Adrenal gland (tissue), 12 donors: Measurements from ENCODE around the gene ELOA. TPM values are rescaled to one million over a fixed set of nuclear protein-coding genes. Genes with fewer than 3 reads are reported as not detected.

Experiments used
- DNase-seq, 7 donors: peaks; one replicate each; pipeline ENCODE4 v3.0.0-alpha.2; 2019 to 2020
- H3K27ac ChIP-seq, 5 donors: fragments of 200-600 bp; sonication (generic) in 4 of 5; 1 replicate in 3 of 5; 2 replicates in 2 of 5; pipeline versions ENCODE4 v1.5.1 to v1.8.0; 2016 to 2020; ENCODE audit warnings: mild to moderate bottlenecking in 1 of 5
- H3K27me3 ChIP-seq: fragments of 200-600 bp; 2 replicates; pipeline ENCODE4 v1.8.0; 2021
- H3K36me3 ChIP-seq, 2 donors: fragments of 200-600 bp; replicated peaks in 1 of 2; 1 replicate in 1 of 2; 2 replicates in 1 of 2; pipeline versions ENCODE4 v1.5.1 to v1.8.0; 2018 to 2022
- H3K4me1 ChIP-seq, 2 donors: fragments of 200-600 bp; replicated peaks in 1 of 2; 1 replicate in 1 of 2; 2 replicates in 1 of 2; pipeline versions ENCODE4 v1.5.1 to v1.8.0; 2018 to 2021
- H3K4me3 ChIP-seq, 4 donors: fragments of 200-600 bp; sonication (generic) in 3 of 4; one replicate each; pipeline ENCODE4 v1.5.1; 2016 to 2018
- H3K9me3 ChIP-seq, 3 donors: fragments of 200-600 bp; sonication (generic) in 1 of 3; replicated peaks in 1 of 3; 1 replicate in 2 of 3; 2 replicates in 1 of 3; pipeline versions ENCODE4 v1.5.1 to v1.8.0; 2016 to 2021
- POLR2A ChIP-seq, 2 donors: fragments of 450-650 bp; IDR thresholded peaks; one replicate each; pipeline ENCODE4 v1.6.1; 2017; ENCODE audit warnings: antibody characterized with exemption in 2 of 2, mild to moderate bottlenecking in 2 of 2, moderate library complexity in 1 of 2
- WGBS, 4 donors: extraction: QIAGEN DNeasy Blood & Tissue Kit in 2 of 4; methylation state at CpG; one replicate each; pipeline versions ENCODE4 v1.1.5 to v1.1.7; 2013 to 2017; 5-methylcytosine and 5-hydroxymethylcytosine counted together
- intact Hi-C, 2 donors: fragments of 100-400 bp; cut with DNase I; formaldehyde crosslinking; loops; one replicate each; pipeline versions ENCODE4 v1.14.1 to v1.15.0; 2022 to 2023
- polyA plus RNA-seq, 3 donors: library from polyadenylated mRNA; stranded (reverse); fragments of 200-250 nt in 2 of 3; fragments of 350-450 nt in 1 of 3; fragmentation: Illumina TruSeq in 1 of 3; extraction: RNeasy Lipid Tissue Mini Kit (QIAGEN cat#74804) in 1 of 3; gene quantifications; one replicate each; pipeline ENCODE4 v1.2.3, GENCODE V29; 2013 to 2014
- total RNA-seq, 9 donors: library from RNA; depleted of rRNA in 4 of 9; stranded (reverse); fragments of >200 nt in 4 of 9; fragments of 120-200 nt in 1 of 9; fragmentation: NEBNext Ultra II Directional in 1 of 9; extraction: Animal tissue kit (Norgen Biotek cat#: 25700) in 1 of 9; gene quantifications; one replicate each; pipeline versions ENCODE4 v1.1.0 to v1.2.4, GENCODE V29; 2013 to 2023
- TF ChIP-seq, protein P1 (sequence below), 6 experiments: fragments of 450-650 bp in 4 of 6; fragments of 200-600 bp in 2 of 6; sonication (generic) in 1 of 6; IDR thresholded peaks; 1 replicate in 5 of 6; 2 replicates in 1 of 6; pipeline versions ENCODE4 v1.5.1 to v1.8.0; 2016 to 2021; ENCODE audit warnings: antibody characterized with exemption in 6 of 6, mild to moderate bottlenecking in 2 of 6, moderate library complexity in 1 of 6
- donor health status: healthy with polysubstance abuse.
- donor health status: Bipolar disorder and iron deficiency.
- donor health status: DM: yes; HTN: yes; CAD: no.
- donor health status: DM: no; HTN: no; CAD: no.
- donor health status: DM: no; HTN: no; CAD: no.
- donor health status: DM: yes; HTN: yes; CAD: no.

ELOA gene
- total and polyA plus RNA-seq, 12 donors, result 11.5 to 44.7 (median 30.9) TPM

DNA sequence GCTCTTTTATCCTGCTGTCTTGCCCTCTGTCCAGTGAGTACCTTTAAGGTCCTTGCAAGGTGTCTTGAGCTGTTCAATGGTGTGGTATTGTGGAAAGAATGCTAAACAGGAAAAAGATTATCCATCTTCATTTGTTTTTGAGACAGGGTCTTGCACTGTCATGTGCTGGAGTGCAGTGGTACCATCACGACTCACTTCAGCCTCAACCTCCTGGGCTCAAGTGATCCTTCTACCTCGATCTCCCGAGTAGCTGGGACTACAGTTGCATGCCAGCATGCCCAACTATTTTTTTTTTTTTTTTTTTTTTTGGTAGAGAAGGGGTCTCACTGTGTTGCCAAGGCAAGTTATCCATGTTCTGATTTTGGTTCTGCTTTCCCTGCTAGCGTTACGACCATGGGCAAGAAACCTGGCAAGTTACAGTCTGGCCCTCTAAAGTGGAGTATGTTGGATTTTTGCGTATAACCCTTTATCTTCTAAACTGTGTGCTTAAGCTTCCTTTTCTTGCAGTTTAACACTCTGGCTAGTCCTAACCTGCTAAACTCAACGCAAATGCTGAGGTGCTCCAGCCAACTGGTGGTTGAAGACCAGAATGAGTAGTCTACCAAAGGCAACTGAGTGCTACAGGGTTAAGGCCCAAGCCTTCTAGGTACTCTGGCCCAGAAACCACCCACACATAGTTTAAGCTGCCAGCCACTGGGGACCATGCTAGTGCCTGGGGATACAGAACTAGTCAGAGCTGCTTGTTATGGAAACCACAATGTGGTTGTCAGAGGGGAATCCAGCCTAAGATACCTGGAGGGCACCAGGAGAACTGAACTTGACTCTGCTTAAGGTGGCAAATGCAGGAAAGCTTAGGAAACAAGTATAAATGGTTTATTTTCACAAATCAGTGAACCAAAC is 43.7 kb upstream of the ELOA start:
- no peaks in the 10 kb centered on the region for H3K27me3 ChIP-seq
- WGBS, 4 donors, result 80 to 89% (median 84%) methylated on average over 7 of the region's 7 CpGs
- H3K36me3 ChIP-seq, result peaks cover 0 to 78% of the 10 kb centered on the region in 2 donors
- DNase-seq, result no peak
- no peak overlapping the region for H3K4me3 ChIP-seq
- no peaks in the 10 kb centered on the region for H3K9me3 ChIP-seq
- TF ChIP-seq, protein P1, sequence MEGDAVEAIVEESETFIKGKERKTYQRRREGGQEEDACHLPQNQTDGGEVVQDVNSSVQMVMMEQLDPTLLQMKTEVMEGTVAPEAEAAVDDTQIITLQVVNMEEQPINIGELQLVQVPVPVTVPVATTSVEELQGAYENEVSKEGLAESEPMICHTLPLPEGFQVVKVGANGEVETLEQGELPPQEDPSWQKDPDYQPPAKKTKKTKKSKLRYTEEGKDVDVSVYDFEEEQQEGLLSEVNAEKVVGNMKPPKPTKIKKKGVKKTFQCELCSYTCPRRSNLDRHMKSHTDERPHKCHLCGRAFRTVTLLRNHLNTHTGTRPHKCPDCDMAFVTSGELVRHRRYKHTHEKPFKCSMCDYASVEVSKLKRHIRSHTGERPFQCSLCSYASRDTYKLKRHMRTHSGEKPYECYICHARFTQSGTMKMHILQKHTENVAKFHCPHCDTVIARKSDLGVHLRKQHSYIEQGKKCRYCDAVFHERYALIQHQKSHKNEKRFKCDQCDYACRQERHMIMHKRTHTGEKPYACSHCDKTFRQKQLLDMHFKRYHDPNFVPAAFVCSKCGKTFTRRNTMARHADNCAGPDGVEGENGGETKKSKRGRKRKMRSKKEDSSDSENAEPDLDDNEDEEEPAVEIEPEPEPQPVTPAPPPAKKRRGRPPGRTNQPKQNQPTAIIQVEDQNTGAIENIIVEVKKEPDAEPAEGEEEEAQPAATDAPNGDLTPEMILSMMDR (IDR thresholded peaks at IDR 0.05), result no peak
- TF ChIP-seq POLR2A (IDR thresholded peaks at IDR 0.05), result no peak
- no peak overlapping the region for H3K27ac ChIP-seq
- peaks cover 0 to 21% of the 10 kb centered on the region in 2 donors for H3K4me1 ChIP-seq
- intact Hi-C loops, result loop anchor here in 1 of 2 donors (10.0 kb wide), 1 partner anchor 55 kb away; no protein-coding TSS in a partner anchor

DNA sequence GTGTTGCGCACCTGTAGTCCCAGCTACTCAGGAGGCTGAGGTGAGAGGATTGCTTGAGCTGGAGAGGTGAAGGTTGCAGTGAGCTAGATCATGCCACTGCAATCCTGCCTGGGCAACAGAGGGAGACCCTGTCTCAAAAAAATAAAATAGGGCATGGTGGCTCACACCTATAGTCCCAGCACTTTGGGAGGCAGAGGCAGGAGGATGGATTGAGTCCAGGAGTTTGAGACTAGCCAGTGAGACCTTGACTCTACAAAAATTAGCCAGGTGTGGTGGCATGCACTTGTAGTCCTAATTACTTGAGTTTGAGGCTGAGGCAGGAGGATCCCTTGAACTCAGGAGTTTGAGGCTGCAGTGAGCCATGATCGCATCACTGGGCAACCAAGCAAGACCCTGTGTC is 42.0 kb upstream of the ELOA start:
- Histone ChIP-seq H3K9me3 (no peaks in the 10 kb centered on the region), H3K27me3 (no peaks in the 10 kb centered on the region), H3K27ac (peak overlapping the region in 1 of 5 donors; percentile 18), H3K4me1 (peaks cover 0 to 6% of the 10 kb centered on the region in 2 donors), H3K36me3 (peaks cover 0 to 61% of the 10 kb centered on the region in 2 donors), H3K4me3 (no peak overlapping the region)
- no peak for TF ChIP-seq POLR2A (IDR thresholded peaks at IDR 0.05)
- TF ChIP-seq, protein P1 (IDR thresholded peaks at IDR 0.05), result no peak
- intact Hi-C loops, result no loop called here
- 83 to 100% (median 94%) methylated on average over 2 of the region's 2 CpGs for WGBS, 4 donors
- no peak for DNase-seq

DNA sequence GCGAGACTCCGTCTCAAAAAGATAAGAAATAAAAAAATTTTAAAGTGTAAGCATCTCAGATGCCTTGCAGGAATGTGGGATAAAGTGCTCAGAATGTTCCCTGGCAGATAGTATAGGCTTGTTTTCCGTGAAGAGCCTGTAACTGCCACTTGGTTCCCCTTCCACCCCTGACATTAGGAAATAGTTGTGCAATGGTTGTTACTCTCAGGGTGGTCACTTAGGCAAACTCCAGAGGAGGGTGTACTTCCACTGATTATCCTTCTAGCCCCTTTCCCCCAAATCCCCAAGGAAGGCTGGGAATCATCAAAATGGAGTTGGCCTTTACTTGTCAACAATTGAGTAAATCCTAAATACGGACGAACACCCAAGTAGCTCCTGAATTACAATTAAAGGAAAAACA is 41.3 kb upstream of the ELOA start:
- no peak for TF ChIP-seq POLR2A (IDR thresholded peaks at IDR 0.05)
- TF ChIP-seq, protein P1 (IDR thresholded peaks at IDR 0.05), result no peak
- Histone ChIP-seq H3K36me3 (peaks cover 0 to 55% of the 10 kb centered on the region in 2 donors), H3K9me3 (no peaks in the 10 kb centered on the region), H3K4me3 (no peak overlapping the region), H3K27me3 (no peaks in the 10 kb centered on the region), H3K27ac (no peak overlapping the region), H3K4me1 (no peaks in the 10 kb centered on the region)
- 80 to 84% (median 82%) methylated on average over 5 of the region's 5 CpGs for WGBS, 4 donors
- intact Hi-C loops, result no loop called here
- DNase-seq, result no peak

DNA sequence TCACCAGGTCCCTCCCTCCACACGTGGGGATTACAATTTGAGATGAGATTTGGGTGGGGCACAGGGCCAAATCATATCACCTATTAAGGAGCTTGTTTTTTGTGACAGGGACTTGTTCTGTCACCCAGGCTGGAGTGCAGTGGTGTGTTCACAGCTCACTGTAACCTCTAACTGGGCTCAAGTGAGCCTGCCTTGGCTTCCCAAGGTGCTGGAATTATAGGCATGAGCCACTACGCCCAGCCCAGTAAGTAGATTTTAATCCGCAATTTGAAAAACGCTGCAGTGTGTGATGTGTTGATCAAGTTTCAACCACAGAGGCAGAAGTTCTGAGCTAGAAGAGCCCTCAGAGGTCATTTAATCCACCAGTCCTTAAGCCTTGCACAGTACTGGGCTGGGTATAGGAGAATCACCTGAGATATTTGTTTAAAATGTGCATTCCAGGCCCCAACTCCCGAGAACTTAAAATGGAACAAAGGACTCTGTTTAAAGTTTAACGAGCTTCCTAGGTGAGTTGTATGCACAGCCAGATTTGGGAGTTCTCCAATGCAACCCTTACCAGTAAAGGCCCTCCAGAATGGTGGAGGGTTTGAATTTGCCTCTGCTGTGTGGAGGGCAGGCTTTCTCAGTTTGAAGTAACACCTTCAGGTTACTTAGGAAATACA is 38.3 kb upstream of the ELOA start:
- H3K4me1 ChIP-seq, result no peaks in the 10 kb centered on the region
- H3K27me3 ChIP-seq, result no peaks in the 10 kb centered on the region
- DNase-seq, result no peak
- TF ChIP-seq POLR2A (IDR thresholded peaks at IDR 0.05), result no peak
- TF ChIP-seq, protein P1 (IDR thresholded peaks at IDR 0.05), result no peak
- intact Hi-C loops, result no loop called here
- H3K4me3 ChIP-seq, result no peak overlapping the region
- peaks cover 0 to 29% of the 10 kb centered on the region in 2 donors for H3K36me3 ChIP-seq
- H3K9me3 ChIP-seq, result no peaks in the 10 kb centered on the region
- no peak overlapping the region for H3K27ac ChIP-seq
- WGBS, 4 donors, result 88 to 95% (median 91%) methylated on average over 6 of the region's 6 CpGs
